ENCODE measurements around the gene EXT2.

Gene EXT2

GRCh38 chr11:44095506-44096359 lies at the start of gene EXT2:
Gene EXT2 (plus strand): TSS chr11:44095678. CDS start chr11:44107713, 12,035 bp downstream.
- H3K9ac ChIP-seq (ENCODE audit: low read length) = peak within 1 kb of the TSS; percentile 91
- H3K27me3 ChIP-seq (replicated peaks; ENCODE audit: control insufficient read depth, insufficient read depth, low read length) = no peaks in the 10 kb centered on the region
- peak; percentile 94 for DNase-seq (ENCODE audit: low read depth)
- no peaks in the 10 kb centered on the region for H3K36me3 ChIP-seq (ENCODE audit: control insufficient read depth, insufficient read depth, low read length, severe bottlenecking)
- H3K4me1 ChIP-seq (ENCODE audit: control insufficient read depth, insufficient read depth, low read length) = peaks cover 11% of the 10 kb centered on the region
- H3K4me3 ChIP-seq (ENCODE audit: low read length) = peak within 1 kb of the TSS; percentile 89
- H3K9me3 ChIP-seq (ENCODE audit: control insufficient read depth, low read length) = no peaks in the 10 kb centered on the region

DNA sequence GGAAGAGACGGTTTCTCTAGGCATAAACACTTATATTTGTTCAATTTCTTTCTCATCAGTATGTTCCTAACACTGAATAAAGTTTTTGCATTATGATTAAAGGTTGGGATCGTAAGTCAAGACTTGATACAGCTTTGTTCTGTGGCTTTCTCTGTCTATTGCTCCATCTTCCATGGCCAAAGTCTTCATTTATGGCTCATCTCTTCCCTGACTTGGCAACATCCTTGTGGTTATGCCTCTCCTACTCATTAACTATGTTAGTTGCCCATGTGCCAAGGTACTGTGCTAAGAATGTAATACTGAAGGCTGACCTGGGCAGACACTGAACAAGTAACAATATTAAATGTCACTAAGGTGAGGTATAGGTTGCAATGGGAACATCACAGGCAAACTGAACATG lies 49.3 kb upstream of the EXT2 start:
- DNase-seq (ENCODE audit: low read depth) = no peak
- H3K9ac ChIP-seq (ENCODE audit: low read length) = no peak overlapping the region
- peaks cover 4% of the 10 kb centered on the region for H3K4me1 ChIP-seq (ENCODE audit: control insufficient read depth, insufficient read depth, low read length)

GRCh38 chr11:44047298-44047697 lies 48.2 kb upstream of the EXT2 start:
- H3K27me3 ChIP-seq (replicated peaks; ENCODE audit: control insufficient read depth, insufficient read depth, low read length) = peaks cover 8% of the 10 kb centered on the region
- DNase-seq (ENCODE audit: low read depth) = no peak
- H3K9me3 ChIP-seq (ENCODE audit: control insufficient read depth, low read length) = no peaks in the 10 kb centered on the region
- H3K36me3 ChIP-seq (ENCODE audit: control insufficient read depth, insufficient read depth, low read length, severe bottlenecking) = no peaks in the 10 kb centered on the region
- no peak overlapping the region for H3K4me3 ChIP-seq (ENCODE audit: low read length)
- peaks cover 4% of the 10 kb centered on the region for H3K4me1 ChIP-seq (ENCODE audit: control insufficient read depth, insufficient read depth, low read length)
- no peak overlapping the region for H3K9ac ChIP-seq (ENCODE audit: low read length)

More for the DNA sequence above, 49.3 kb upstream of the EXT2 start:
- Histone ChIP-seq H3K36me3 (ENCODE audit: control insufficient read depth, insufficient read depth, low read length, severe bottlenecking) (no peaks in the 10 kb centered on the region), H3K27me3 (replicated peaks; ENCODE audit: control insufficient read depth, insufficient read depth, low read length) (no peaks in the 10 kb centered on the region), H3K9me3 (ENCODE audit: control insufficient read depth, low read length) (peaks cover 7% of the 10 kb centered on the region), H3K4me3 (ENCODE audit: low read length) (no peak overlapping the region)

DNA sequence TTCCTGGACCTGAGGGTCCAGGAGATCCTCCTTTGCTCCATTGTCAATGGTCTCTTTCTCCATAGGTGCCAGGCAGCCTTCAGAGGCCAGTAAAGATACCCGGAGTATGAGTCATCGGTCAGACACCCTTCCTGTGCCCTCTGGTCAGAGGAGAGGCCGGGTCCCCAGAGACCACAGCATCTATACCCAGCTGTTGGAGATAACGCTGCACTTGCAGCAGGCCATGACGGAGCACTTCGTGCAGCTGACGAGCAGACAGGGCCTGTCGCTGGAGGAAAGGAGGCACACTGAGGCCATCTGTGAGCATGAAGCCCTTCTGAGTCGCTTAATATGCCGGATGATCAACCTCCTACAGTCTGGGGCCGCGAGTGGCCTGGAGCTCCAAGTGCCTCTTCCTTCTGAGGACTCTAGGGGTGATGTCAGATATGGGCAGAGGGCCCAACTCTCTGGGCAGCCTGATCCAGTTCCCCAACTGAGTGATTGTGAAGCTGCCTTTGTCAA lies 47.5 kb upstream of the EXT2 start, which contains the start of gene ACCSL:
Gene ACCSL, plus strand, starts transcription at position 51 of the 501 bp plus-strand sequence. Its CDS starts 56 bp downstream, at position 107.
- no peak within 1 kb of the TSS for H3K4me3 ChIP-seq (ENCODE audit: low read length)
- peaks cover 4% of the 10 kb centered on the region for H3K4me1 ChIP-seq (ENCODE audit: control insufficient read depth, insufficient read depth, low read length)
- DNase-seq (ENCODE audit: low read depth) = no peak
- H3K36me3 ChIP-seq (ENCODE audit: control insufficient read depth, insufficient read depth, low read length, severe bottlenecking) = no peaks in the 10 kb centered on the region
- no peak within 1 kb of the TSS for H3K9ac ChIP-seq (ENCODE audit: low read length)
- H3K27me3 ChIP-seq (replicated peaks; ENCODE audit: control insufficient read depth, insufficient read depth, low read length) = peaks cover 12% of the 10 kb centered on the region
- no peaks in the 10 kb centered on the region for H3K9me3 ChIP-seq (ENCODE audit: control insufficient read depth, low read length)

DNA sequence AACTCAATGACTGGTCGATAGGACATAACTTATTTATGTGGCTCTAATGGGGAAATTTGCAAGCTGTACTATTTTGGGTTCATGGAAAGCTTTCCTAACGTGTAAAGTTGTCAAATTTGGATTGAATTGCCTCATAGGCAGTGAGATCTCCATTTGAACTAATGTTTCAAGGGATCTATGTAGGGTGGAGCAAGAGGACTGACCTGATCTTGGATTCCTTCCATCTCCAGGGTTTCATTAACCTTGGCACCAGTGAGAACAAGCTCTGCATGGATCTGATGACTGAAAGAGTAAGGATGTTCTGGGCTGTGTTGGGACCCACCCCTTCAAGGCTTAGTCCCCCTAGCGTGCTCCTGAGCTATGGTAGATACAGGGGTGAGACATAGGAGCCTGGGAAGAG lies 45.6 kb upstream of the EXT2 start:
- Histone ChIP-seq H3K4me1 (ENCODE audit: control insufficient read depth, insufficient read depth, low read length) (peaks cover 4% of the 10 kb centered on the region), H3K9me3 (ENCODE audit: control insufficient read depth, low read length) (no peaks in the 10 kb centered on the region), H3K27me3 (replicated peaks; ENCODE audit: control insufficient read depth, insufficient read depth, low read length) (peaks cover 13% of the 10 kb centered on the region), H3K36me3 (ENCODE audit: control insufficient read depth, insufficient read depth, low read length, severe bottlenecking) (no peaks in the 10 kb centered on the region), H3K4me3 (ENCODE audit: low read length) (no peak overlapping the region), H3K9ac (ENCODE audit: low read length) (no peak overlapping the region)
- DNase-seq (ENCODE audit: low read depth) = no peak

- peaks cover 22% of the 10 kb centered on the region for H3K27me3 ChIP-seq (replicated peaks; ENCODE audit: control insufficient read depth, insufficient read depth, low read length)
- no peaks in the 10 kb centered on the region for H3K36me3 ChIP-seq (ENCODE audit: control insufficient read depth, insufficient read depth, low read length, severe bottlenecking)
- H3K4me1 ChIP-seq (ENCODE audit: control insufficient read depth, insufficient read depth, low read length) = peaks cover 4% of the 10 kb centered on the region
- H3K4me3 ChIP-seq (ENCODE audit: low read length) = no peak overlapping the region
- no peaks in the 10 kb centered on the region for H3K9me3 ChIP-seq (ENCODE audit: control insufficient read depth, low read length)
- no peak overlapping the region for H3K9ac ChIP-seq (ENCODE audit: low read length)
- no peak for DNase-seq (ENCODE audit: low read depth)
Observed at GRCh38 chr11:44051171-44051570, 44.3 kb upstream of the EXT2 start.

DNA sequence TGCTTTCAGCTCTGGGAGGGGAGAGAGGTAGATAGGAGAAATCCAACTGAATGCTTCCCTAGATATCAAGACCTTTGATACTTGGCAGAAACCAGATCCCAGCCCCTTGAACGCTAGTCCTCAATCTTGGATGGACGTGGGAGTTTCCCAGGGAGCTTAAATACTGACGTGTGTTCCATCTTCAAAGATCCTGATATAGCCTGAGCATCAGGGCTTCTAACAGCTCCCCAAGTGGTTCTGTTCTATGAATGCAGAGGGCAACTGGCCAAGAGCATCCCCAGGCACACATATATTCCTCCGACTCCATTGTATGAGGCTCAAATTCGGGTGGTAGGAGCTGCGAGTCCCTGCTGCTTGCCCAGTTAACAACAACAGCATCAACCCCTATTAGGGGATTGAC lies 38.1 kb upstream of the EXT2 start:
- Histone ChIP-seq H3K27me3 (replicated peaks; ENCODE audit: control insufficient read depth, insufficient read depth, low read length) (peaks cover 21% of the 10 kb centered on the region), H3K36me3 (ENCODE audit: control insufficient read depth, insufficient read depth, low read length, severe bottlenecking) (no peaks in the 10 kb centered on the region), H3K9me3 (ENCODE audit: control insufficient read depth, low read length) (no peaks in the 10 kb centered on the region), H3K9ac (ENCODE audit: low read length) (no peak overlapping the region), H3K4me1 (ENCODE audit: control insufficient read depth, insufficient read depth, low read length) (no peaks in the 10 kb centered on the region), H3K4me3 (ENCODE audit: low read length) (no peak overlapping the region)
- no peak for DNase-seq (ENCODE audit: low read depth)

- Histone ChIP-seq H3K4me3 (ENCODE audit: low read length) (no peak overlapping the region), H3K27me3 (replicated peaks; ENCODE audit: control insufficient read depth, insufficient read depth, low read length) (peaks cover 18% of the 10 kb centered on the region), H3K9me3 (ENCODE audit: control insufficient read depth, low read length) (no peaks in the 10 kb centered on the region), H3K4me1 (ENCODE audit: control insufficient read depth, insufficient read depth, low read length) (no peaks in the 10 kb centered on the region), H3K9ac (ENCODE audit: low read length) (no peak overlapping the region), H3K36me3 (ENCODE audit: control insufficient read depth, insufficient read depth, low read length, severe bottlenecking) (no peaks in the 10 kb centered on the region)
- no peak for DNase-seq (ENCODE audit: low read depth)
Observed at GRCh38 chr11:44058275-44058674, 37.2 kb upstream of the EXT2 start.

DNA sequence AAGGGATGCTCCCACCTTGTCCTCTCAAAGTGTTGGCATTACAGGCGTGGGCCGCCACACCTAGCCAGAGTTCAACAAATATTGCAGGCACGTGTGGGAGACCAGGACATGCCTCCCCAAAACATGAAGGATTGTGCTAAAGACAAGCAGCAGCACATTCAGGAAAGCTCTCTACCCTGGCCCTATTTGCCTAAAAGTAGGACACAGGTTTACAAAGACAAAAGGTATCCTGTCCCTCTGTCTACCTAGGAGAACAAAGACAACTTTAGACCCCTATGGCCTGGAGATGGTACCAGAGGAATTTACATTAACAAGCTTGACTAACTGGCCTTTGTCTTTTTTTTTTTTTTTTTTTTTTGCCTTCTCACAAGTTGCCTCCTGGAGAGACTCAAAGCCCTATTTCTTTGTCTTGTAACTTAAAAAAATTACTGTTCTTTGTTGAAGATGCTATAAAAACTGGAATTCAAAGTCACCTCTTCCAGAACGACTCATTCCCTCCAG lies 30.3 kb upstream of the EXT2 start:
- Histone ChIP-seq H3K9me3 (ENCODE audit: control insufficient read depth, low read length) (no peaks in the 10 kb centered on the region), H3K36me3 (ENCODE audit: control insufficient read depth, insufficient read depth, low read length, severe bottlenecking) (peaks cover 5% of the 10 kb centered on the region), H3K4me3 (ENCODE audit: low read length) (peak overlapping the region; percentile 82), H3K27me3 (replicated peaks; ENCODE audit: control insufficient read depth, insufficient read depth, low read length) (no peaks in the 10 kb centered on the region), H3K9ac (ENCODE audit: low read length) (peak overlapping the region; percentile 88), H3K4me1 (ENCODE audit: control insufficient read depth, insufficient read depth, low read length) (peaks cover 6% of the 10 kb centered on the region)
- no peak for DNase-seq (ENCODE audit: low read depth)

- Histone ChIP-seq H3K9ac (ENCODE audit: low read length) (peak within 1 kb of the TSS; percentile 88), H3K27me3 (replicated peaks; ENCODE audit: control insufficient read depth, insufficient read depth, low read length) (no peaks in the 10 kb centered on the region), H3K4me1 (ENCODE audit: control insufficient read depth, insufficient read depth, low read length) (peaks cover 6% of the 10 kb centered on the region), H3K9me3 (ENCODE audit: control insufficient read depth, low read length) (no peaks in the 10 kb centered on the region), H3K4me3 (ENCODE audit: low read length) (peak within 1 kb of the TSS; percentile 82), H3K36me3 (ENCODE audit: control insufficient read depth, insufficient read depth, low read length, severe bottlenecking) (peaks cover 5% of the 10 kb centered on the region)
- peak; percentile 96 for DNase-seq (ENCODE audit: low read depth)
Observed at GRCh38 chr11:44065841-44066731, 29.4 kb upstream of the EXT2 start, which contains the start of gene ACCS. Gene ACCS (plus strand): TSS chr11:44066270. CDS start chr11:44067628, 1,358 bp downstream.

DNA sequence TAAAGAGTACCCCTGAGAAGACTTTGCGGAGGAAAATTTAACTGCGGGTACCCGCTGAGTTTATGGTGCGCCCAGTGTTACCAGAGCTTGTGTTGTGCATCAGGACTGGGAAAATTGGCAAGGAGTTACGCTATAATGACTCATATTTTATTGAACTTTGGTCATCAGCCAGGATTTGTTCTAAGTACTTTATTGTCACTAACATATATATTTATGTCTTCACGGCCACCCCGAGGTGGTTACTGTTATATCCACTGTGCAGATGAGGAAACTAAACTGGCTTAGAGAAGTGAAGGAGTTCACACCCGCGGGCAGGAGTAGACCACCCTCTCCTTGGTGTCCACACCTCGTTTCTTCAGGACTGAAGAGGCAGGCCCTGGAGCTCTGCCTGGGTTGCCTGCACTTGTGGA lies 28.7 kb upstream of the EXT2 start:
- H3K4me3 ChIP-seq (ENCODE audit: low read length) = peak overlapping the region; percentile 82
- peaks cover 9% of the 10 kb centered on the region for H3K36me3 ChIP-seq (ENCODE audit: control insufficient read depth, insufficient read depth, low read length, severe bottlenecking)
- H3K9ac ChIP-seq (ENCODE audit: low read length) = peak overlapping the region; percentile 88
- peak; percentile 63 for DNase-seq (ENCODE audit: low read depth)
- no peaks in the 10 kb centered on the region for H3K27me3 ChIP-seq (replicated peaks; ENCODE audit: control insufficient read depth, insufficient read depth, low read length)
- H3K9me3 ChIP-seq (ENCODE audit: control insufficient read depth, low read length) = no peaks in the 10 kb centered on the region
- peaks cover 6% of the 10 kb centered on the region for H3K4me1 ChIP-seq (ENCODE audit: control insufficient read depth, insufficient read depth, low read length)
